NCI-H2227 (cell line): Measurements from ENCODE around the gene PCDHB3.
"Not testable (repeated sequence)": the region's sequence is repeated elsewhere in the genome, so short reads cannot be mapped to it uniquely, and the experiment has no call there.

Source experiments
- DNase-seq: peaks from one replicate; lab custom pipeline; 2025; ENCODE audit not compliant: unreplicated experiment; lab: John Stamatoyannopoulos, UW

The PCDHB3 gene

DNA sequence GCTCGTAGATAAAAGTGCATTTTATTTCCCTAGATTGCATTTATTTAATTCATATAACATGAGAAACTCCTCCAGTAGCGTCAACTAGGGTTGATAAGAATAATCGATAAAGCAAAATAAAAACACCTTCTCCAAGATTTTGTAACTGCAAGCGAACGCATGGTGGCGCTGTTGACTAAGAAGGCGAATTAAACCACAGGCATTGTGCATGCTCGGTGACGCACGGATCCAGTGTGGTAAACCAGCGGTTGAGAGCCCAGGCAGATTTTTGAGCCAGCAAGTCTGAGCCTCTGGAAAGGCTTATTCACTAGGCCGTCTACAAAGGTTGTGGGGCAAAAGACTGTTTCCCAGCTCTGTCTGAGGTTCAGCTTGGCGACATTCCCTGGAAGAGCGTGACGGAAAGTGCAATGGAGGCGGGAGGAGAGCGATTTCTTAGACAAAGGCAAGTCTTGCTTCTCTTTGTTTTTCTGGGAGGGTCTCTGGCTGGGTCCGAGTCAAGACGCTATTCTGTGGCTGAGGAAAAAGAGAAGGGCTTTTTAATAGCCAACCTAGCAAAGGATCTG, at the start of gene PCDHB3:
Gene PCDHB3 (plus strand): TSS at position 231 of the 563 bp plus-strand sequence. CDS start 177 bp downstream, at position 408.
- no peak for DNase-seq

DNA sequence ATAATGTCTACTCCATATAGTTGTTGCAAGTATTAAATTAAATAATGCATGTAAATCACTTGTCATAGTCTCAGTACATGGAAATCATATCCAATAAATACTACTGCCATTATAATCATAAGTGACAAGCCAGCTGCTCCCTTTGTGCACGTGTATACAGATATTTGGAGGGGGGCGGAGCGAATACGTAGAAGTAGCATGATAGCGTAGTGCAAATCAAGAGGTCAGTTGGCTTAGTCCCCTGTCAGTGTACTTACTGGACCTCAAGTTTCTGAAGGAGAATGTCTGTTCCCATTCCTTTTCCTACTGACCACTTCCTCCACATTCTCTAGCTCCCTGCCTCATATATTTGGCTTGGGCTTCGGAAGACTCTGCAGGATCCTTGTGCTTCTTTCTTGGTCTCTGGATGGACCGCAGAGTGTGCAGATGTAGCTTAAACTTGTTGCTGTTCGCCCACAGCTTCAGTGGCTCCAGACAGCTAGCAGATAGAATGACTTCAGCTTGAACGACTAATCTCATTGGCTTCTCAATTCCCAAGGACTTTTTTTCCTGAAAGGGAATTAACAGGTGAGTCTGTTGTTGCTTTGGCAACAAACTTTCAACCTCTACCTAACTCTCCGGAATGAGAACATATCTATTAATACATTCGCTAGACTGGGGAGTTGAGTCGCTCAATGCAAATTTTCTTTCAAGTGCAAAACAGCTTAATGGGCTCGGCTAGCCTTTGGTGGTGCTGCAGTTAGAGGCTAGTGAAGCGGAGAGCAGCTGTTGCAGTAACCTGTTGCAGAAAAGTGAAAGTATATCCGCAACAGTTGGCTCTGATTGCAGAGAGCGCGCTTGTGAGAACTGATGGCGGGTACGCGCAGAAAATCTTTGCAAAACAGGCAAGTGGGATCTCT, 49.4 kb upstream of the PCDHB3 start, which contains the start of gene PCDHB1:
Gene PCDHB1 (plus strand): TSS at position 753 of the 899 bp plus-strand sequence. CDS start 97 bp downstream, at position 850.
- DNase-seq, result peak; percentile 1

DNA sequence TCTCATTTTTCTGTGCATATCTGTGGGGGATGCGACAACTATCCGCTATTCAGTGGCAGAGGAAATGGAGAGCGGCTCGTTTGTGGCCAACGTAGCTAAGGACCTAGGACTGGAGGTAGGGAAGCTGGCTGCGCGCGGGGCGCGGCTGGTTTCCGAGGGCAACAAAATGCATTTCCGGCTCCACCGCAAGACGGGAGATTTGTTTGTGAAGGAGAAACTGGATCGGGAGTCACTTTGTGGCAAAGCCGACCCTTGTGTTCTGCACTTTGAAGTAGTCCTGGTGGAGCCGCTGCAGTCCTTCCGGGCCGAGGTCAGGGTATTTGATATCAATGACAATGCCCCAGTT, 48.8 kb upstream of the PCDHB3 start:
- peak; percentile 11 for DNase-seq

- peak; percentile 33 for DNase-seq
Observed at GRCh38 chr5:141077826-141078225, 22.4 kb upstream of the PCDHB3 start.

DNA sequence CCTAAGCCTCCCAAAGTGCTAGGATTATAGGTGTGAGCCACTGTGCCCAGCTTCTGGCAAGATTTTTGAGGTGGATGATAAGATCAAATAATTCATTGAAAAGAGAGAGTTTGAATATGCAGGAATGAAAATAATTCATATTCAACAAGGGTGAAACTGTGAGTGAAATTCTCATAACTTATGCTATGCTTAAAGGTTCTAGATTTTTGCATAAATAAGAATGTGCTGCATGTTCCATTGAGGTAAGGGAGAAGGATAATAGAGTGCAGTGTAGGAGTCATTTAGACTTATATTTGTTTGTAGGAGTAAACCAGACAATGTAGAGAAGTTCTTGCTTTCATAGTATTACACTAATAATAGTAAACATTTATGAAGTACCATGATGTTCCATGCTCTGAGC, 18.0 kb upstream of the PCDHB3 start:
- no peak for DNase-seq

GRCh38 chr5:141084487-141084989, 15.7 kb upstream of the PCDHB3 start:
- peak; percentile 70 for DNase-seq

DNA sequence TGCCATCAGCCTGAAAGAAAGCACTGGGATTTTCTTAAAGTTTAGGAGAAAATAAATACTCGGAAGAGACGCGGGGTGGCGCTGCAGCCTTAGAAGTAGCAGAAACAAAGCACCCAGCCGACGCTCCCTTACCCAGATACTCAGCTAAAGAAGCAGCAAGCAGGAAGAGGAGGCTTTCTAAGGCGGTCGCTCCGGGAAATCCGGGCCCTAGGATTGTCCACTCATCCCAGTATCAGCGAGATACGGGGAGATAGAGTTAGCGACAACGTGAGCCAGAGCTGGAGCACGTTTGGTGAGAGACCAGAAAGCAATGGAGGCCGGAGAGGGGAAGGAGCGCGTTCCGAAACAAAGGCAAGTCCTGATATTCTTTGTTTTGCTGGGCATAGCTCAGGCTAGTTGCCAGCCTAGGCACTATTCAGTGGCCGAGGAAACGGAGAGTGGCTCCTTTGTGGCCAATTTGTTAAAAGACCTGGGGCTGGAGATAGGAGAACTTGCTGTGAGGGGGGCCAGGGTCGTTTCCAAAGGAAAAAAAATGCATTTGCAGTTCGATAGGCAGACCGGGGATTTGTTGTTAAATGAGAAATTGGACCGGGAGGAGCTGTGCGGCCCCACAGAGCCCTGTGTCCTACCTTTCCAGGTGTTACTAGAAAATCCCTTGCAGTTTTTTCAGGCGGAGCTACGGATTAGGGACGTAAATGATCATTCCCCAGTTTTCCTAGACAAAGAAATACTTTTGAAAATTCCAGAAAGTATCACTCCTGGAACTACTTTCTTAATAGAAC, 5.6 kb upstream of the PCDHB3 start, which contains the start of gene PCDHB2:
Gene PCDHB2 (plus strand): TSS at position 135 of the 782 bp plus-strand sequence. CDS start 176 bp downstream, at position 311.
- DNase-seq, result peak; percentile 76

GRCh38 chr5:141095263-141095641, 5.0 kb upstream of the PCDHB3 start:
- DNase-seq, result no peak

GRCh38 chr5:141096181-141096580, 4.1 kb upstream of the PCDHB3 start:
- DNase-seq, result not testable (repeated sequence)

DNA sequence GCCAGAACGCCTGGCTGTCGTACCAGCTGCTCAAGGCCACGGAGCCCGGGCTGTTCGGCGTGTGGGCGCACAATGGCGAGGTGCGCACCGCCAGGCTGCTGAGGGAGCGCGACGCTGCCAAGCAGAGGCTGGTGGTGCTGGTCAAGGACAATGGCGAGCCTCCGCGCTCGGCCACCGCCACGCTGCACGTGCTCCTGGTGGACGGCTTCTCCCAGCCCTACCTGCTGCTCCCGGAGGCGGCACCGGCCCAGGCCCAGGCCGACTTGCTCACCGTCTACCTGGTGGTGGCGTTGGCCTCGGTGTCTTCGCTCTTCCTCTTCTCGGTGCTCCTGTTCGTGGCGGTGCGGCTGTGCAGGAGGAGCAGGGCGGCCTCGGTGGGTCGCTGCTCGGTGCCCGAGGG, 3.7 kb upstream of the PCDHB3 start:
- not testable (repeated sequence) for DNase-seq

GRCh38 chr5:141101059-141101458, 786 bp downstream of the PCDHB3 start:
- no peak for DNase-seq

DNA sequence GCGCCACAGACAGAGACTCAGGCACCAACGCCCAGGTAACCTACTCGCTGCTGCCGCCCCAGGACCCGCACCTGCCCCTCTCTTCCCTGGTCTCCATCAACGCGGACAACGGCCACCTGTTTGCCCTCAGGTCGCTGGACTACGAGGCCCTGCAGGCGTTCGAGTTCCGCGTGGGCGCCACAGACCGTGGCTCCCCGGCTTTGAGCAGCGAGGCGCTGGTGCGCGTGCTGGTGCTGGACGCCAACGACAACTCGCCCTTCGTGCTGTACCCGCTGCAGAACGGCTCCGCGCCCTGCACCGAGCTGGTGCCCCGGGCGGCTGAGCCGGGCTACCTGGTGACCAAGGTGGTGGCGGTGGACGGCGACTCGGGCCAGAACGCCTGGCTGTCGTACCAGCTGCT, 1.8 kb downstream of the PCDHB3 start:
- not testable (repeated sequence) for DNase-seq

DNA sequence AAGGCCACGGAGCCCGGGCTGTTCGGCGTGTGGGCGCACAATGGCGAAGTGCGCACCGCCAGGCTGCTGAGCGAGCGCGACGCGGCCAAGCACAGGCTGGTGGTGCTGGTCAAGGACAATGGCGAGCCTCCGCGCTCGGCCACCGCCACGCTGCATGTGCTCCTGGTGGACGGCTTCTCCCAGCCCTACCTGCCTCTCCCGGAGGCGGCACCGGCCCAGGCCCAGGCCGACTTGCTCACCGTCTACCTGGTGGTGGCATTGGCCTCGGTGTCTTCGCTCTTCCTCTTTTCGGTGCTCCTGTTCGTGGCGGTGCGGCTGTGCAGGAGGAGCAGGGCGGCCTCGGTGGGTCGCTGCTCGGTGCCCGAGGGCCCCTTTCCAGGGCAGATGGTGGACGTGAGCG, 2.2 kb downstream of the PCDHB3 start:
- not testable (repeated sequence) for DNase-seq

GRCh38 chr5:141105350-141105749, 5.1 kb downstream of the PCDHB3 start:
- DNase-seq, result no peak

DNA sequence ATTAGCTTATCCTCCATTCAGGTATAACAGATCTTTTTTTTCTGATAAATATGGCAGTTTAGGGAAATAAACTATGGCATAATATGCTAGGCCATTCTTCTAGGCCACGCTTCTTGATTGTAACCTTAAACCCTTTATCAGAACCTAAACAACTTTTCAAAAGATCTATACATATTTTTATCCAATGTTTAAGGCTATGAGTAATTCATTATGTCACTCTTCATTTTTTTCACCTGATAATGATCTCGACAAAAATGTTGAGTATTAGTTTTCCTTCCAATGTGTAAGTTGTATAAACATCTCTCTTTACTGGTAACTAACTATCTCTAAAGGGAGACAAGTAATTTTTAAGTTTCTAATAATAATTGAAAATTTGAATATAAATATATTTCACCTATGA, 19.0 kb downstream of the PCDHB3 start:
- no peak for DNase-seq

DNA sequence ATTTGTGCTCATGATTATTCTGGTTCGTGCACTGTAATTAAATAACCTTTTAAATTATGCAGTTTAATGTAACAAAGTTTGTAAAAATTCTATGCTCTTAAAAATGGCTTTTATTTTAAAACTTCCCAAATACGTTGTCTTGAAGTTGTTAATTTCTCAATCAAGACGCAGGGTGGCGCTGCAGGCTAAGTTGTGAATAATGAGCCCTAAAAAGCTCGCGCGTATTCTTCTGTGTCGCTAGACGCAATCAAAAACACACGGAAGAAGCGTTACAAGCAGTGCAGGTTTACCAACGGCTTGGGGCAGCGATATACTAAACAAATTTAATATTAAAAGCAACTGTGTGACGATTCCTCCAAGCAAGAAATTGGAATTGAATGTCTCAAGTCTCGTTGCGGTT, 21.3 kb downstream of the PCDHB3 start, which contains the start of gene PCDHB4:
Gene PCDHB4 (plus strand): TSS at position 256 of the 400 bp plus-strand sequence. CDS start 181 bp downstream, outside the sequence.
- DNase-seq, result peak; percentile 80

GRCh38 chr5:141121985-141122384, 21.7 kb downstream of the PCDHB3 start:
- DNase-seq, result peak; percentile 41

DNA sequence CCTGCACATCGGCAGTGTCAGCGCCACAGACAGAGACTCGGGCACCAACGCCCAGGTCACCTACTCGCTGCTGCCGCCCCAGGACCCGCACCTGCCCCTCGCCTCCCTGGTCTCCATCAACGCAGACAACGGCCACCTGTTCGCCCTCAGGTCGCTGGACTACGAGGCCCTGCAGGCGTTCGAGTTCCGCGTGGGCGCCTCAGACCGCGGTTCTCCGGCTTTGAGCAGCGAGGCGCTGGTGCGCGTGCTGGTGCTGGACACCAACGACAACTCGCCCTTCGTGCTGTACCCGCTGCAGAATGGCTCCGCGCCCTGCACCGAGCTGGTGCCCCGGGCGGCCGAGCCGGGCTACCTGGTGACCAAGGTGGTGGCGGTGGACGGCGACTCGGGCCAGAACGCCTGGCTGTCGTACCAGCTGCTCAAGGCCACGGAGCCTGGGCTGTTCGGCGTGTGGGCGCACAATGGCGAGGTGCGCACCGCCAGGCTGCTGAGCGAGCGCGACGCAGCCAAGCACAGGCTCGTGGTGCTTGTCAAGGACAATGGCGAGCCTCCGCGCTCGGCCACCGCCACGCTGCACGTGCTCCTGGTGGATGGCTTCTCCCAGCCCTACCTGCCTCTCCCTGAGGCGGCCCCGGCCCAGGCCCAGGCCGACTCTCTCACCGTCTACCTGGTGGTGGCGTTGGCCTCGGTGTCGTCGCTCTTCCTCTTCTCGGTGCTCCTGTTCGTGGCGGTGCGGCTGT, 23.3 kb downstream of the PCDHB3 start:
- DNase-seq, result not testable (repeated sequence)

GRCh38 chr5:141127305-141127704, 27.0 kb downstream of the PCDHB3 start:
- DNase-seq, result no peak

GRCh38 chr5:141135030-141135717, 34.9 kb downstream of the PCDHB3 start, which contains the start of gene PCDHB5:
Gene PCDHB5 (plus strand): TSS chr5:141135206. CDS start chr5:141135435, 229 bp downstream.
- peak; percentile 89 for DNase-seq
